BE2C (cell line): ENCODE results near the gene CLDN4.
"Not testable (repeated sequence)": the region's sequence is repeated elsewhere in the genome, so short reads cannot be mapped to it uniquely, and the experiment has no call there.

Source experiments
- DNase-seq: peaks from one replicate; pipeline ENCODE4 v3.0.0-alpha.2; 2020
- H3K27me3 ChIP-seq: fragments of 250-450 bp; sonication (Bioruptor Pico); 2 replicates; pipeline ENCODE4 v1.5.1; 2020; ENCODE audit warnings: mild to moderate bottlenecking
- H3K36me3 ChIP-seq: fragments of 250-450 bp; sonication (Bioruptor Pico); 2 replicates; pipeline ENCODE4 v1.5.1; 2020; ENCODE audit warnings: mild to moderate bottlenecking
- H3K4me1 ChIP-seq: fragments of 250-450 bp; sonication (Bioruptor Pico); 2 replicates; pipeline ENCODE4 v1.5.1; 2020
- H3K4me3 ChIP-seq: 2 replicates; pipeline ENCODE4 v1.5.1; 2011; ENCODE audit warnings: low read depth, low read length
- H3K9me3 ChIP-seq: fragments of 250-450 bp; sonication (Bioruptor Pico); 2 replicates; pipeline ENCODE4 v1.5.1; 2020
- CTCF ChIP-seq: IDR thresholded peaks from 2 replicates; pipeline ENCODE4 v1.5.1; 2012; ENCODE audit warnings: mild to moderate bottlenecking, low read depth, low read length

The CLDN4 gene

DNA sequence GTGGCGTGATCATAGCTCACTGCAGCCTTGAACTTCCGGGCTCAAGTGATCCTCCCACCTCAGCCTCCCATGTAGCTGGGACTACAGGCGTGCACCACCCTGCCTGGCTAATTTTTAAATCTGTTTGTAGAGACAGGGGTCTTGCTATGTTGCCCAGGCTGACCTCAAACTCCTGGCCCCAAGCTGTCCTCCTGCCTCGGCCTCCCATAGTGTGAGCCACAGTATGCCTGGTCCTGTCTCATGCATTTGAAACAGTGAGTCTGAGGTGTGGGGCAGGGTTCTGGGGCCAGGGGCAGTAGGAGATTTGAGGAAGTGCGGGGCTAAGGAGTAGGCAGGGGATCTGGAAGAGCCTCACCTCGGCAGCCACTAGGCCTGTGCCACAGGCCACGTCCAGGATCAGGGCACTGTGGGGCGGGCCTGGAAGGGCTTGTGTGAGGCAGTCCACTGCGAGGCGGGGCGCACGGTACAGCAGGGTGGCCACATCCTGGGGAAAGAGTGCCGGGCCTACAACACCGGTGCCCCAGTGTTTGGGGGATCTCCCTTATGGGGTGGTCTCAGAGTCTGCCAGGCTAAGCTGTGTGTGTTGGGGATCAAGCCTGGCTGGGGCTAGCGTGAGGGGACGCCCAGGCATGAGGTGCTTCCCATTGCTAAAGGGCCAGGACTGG lies 10.1 kb downstream of the CLDN4 start:
- Histone ChIP-seq H3K4me3 (no peak overlapping the region), H3K4me1 (no peaks in the 10 kb centered on the region), H3K9me3 (no peaks in the 10 kb centered on the region), H3K36me3 (no peaks in the 10 kb centered on the region), H3K27me3 (no peaks in the 10 kb centered on the region)
- no peak for TF ChIP-seq CTCF
- no peak for DNase-seq

DNA sequence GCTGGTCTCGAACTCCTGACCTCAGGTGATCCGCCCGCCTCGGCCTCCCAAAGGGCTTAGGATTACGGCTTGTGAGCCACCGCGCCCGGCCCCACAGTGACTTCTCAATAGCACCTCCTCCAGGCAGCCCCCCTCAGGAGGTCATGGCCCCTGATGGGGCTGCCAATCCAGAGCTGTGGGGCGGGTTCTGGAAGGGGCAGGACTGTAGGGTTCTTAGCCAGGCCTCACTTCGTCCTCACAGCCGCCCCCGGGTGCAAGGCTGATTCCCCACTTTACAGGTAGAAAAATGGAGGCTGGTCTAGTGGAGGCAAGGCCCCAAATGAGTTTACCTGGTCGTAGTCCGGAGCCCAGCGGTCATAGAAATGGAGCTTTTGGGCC lies 10.9 kb downstream of the CLDN4 start:
- Histone ChIP-seq H3K9me3 (no peaks in the 10 kb centered on the region), H3K27me3 (no peaks in the 10 kb centered on the region), H3K36me3 (no peaks in the 10 kb centered on the region), H3K4me3 (peak overlapping the region; percentile 53), H3K4me1 (no peaks in the 10 kb centered on the region)
- DNase-seq = no peak
- no peak for TF ChIP-seq CTCF

DNA sequence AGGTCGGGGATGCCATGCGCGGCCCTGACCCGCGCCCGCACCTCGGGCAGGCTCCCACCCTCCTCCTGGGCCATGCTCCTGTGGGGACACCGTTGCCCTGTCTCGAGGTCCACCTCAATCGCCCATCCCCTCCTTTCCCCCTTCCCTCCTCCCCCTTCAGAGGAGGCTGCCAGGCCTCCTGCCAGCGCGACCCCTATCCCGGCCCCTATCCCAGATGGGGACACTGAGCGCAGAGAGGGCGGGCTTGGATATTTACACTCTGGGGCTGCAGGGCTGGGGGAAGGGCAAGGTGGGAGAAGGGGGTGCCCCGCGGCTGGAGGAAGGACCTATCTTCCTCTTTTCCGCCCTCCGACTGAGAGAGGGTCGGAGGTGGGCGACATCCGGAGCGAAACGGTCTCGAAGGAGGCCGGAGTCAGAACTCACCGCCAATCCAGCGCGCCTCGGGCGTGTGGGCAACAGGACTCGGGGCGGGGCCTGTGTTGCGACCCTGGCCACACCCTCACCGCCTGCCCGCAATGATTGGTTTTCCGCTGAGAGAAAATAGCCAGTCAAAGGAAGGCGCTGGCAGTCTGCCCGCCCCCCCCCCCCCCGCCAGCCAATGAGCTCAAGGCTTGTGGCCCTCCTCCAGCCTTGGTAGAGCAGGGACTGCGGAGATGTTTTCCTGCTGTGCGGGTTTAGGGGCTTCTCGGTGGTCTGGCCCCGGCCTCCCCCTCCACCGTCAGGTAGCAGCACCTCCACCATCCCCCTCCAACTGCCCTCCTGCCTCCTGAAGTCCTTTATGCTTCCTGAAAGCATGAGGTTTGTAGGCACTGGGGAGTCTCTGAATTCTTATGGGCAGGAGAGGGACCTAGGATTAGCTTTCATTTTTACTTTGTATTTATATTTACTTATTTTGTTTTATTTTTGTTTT lies 11.5 kb downstream of the CLDN4 start, which contains the start of gene METTL27:
Gene METTL27 (minus strand): TSS at position 450 of the 910 bp plus-strand sequence. CDS start 376 bp downstream, at position 74.
- DNase-seq = peak; percentile 96
- H3K9me3 ChIP-seq = no peaks in the 10 kb centered on the region
- TF ChIP-seq CTCF = no peak
- no peaks in the 10 kb centered on the region for H3K27me3 ChIP-seq
- no peaks in the 10 kb centered on the region for H3K4me1 ChIP-seq
- H3K36me3 ChIP-seq = no peaks in the 10 kb centered on the region
- peak within 1 kb of the TSS; percentile 65 for H3K4me3 ChIP-seq

GRCh38 chr7:73844131-73844547 lies 13.3 kb downstream of the CLDN4 start:
- H3K4me3 ChIP-seq = no peak overlapping the region
- no peaks in the 10 kb centered on the region for H3K27me3 ChIP-seq
- no peak for DNase-seq
- H3K9me3 ChIP-seq = no peaks in the 10 kb centered on the region
- no peaks in the 10 kb centered on the region for H3K36me3 ChIP-seq
- no peak for TF ChIP-seq CTCF
- no peaks in the 10 kb centered on the region for H3K4me1 ChIP-seq

- no peaks in the 10 kb centered on the region for H3K4me1 ChIP-seq
- TF ChIP-seq CTCF = no peak
- no peak for DNase-seq
These were observed 14.2 kb downstream of the CLDN4 start for GRCh38 chr7:73844848-73845460.

GRCh38 chr7:73845701-73846195 lies 15.0 kb downstream of the CLDN4 start:
- not testable (repeated sequence) for H3K4me3 ChIP-seq, H3K4me1 ChIP-seq, H3K27me3 ChIP-seq, H3K9me3 ChIP-seq, DNase-seq, H3K36me3 ChIP-seq

More at GRCh38 chr7:73844848-73845460, 14.2 kb downstream of the CLDN4 start:
- Histone ChIP-seq H3K4me3 (no peak overlapping the region), H3K36me3 (no peaks in the 10 kb centered on the region), H3K9me3 (no peaks in the 10 kb centered on the region), H3K27me3 (no peaks in the 10 kb centered on the region)
